Natural killer cell (primary cell): ENCODE data around the gene VWA3B. TPM values are rescaled to one million over a fixed set of nuclear protein-coding genes. Genes with fewer than 3 reads are reported as not detected.
A peak's percentile ranks its signal among the peaks of the same experiment; 100 is the strongest.
"Not testable (repeated sequence)": the region's sequence is repeated elsewhere in the genome, so short reads cannot be mapped to it uniquely, and the experiment has no call there.

Experiments used
- ATAC-seq, 3 donors: fragments of 150-1000 bp in 2 of 3; fragments of 200-7000 bp in 1 of 3; cut with Tn5 transposase; 1 replicate in 1 of 3; 2 replicates in 2 of 3; pipeline ENCODE4 v1.10.0; 2021; ENCODE audit warnings: mild to moderate bottlenecking in 2 of 3, moderate library complexity in 2 of 3
- DNase-seq, 2 donors: peaks; one replicate each; pipeline versions ENCODE4 v3.0.0 to v3.0.0-alpha.2; 2013 to 2021; ENCODE audit warnings: mixed read lengths in 1 of 2
- H3K27ac ChIP-seq: one replicate; pipeline ENCODE4 v1.5.1; 2013; ENCODE audit warnings: mild to moderate bottlenecking, low read length
- H3K27me3 ChIP-seq: one replicate; pipeline ENCODE4 v1.6.1; 2013; ENCODE audit warnings: low read length; ENCODE audit not compliant: control insufficient read depth, insufficient read depth
- H3K36me3 ChIP-seq: one replicate; pipeline ENCODE4 v1.6.1; 2013; ENCODE audit warnings: low read length; ENCODE audit not compliant: control insufficient read depth, insufficient read depth
- H3K4me1 ChIP-seq: one replicate; pipeline ENCODE4 v1.6.1; 2013; ENCODE audit warnings: low read length; ENCODE audit not compliant: control insufficient read depth, insufficient read depth
- H3K4me3 ChIP-seq: one replicate; pipeline ENCODE4 v1.5.1; 2013; ENCODE audit warnings: low read length
- H3K9me3 ChIP-seq: one replicate; pipeline ENCODE4 v1.6.1; 2013; ENCODE audit warnings: low read length; ENCODE audit not compliant: control insufficient read depth, insufficient read depth
- H3K27ac Mint-ChIP-seq, 2 donors: one replicate each; pipeline ENCODE4 v1.8.0; 2022; ENCODE audit warnings: mild to moderate bottlenecking in 2 of 2, mixed read lengths in 2 of 2, moderate library complexity in 1 of 2
- H3K27me3 Mint-ChIP-seq, 2 donors: one replicate each; pipeline ENCODE4 v1.8.0; 2022; ENCODE audit warnings: low read depth in 2 of 2, mixed read lengths in 2 of 2
- H3K36me3 Mint-ChIP-seq: one replicate; pipeline ENCODE4 v1.8.0; 2022; ENCODE audit warnings: mixed read lengths
- H3K4me1 Mint-ChIP-seq, 2 donors: one replicate each; pipeline ENCODE4 v1.8.0; 2022; ENCODE audit warnings: mixed read lengths in 2 of 2
- H3K4me3 Mint-ChIP-seq: one replicate; pipeline ENCODE4 v1.8.0; 2022; ENCODE audit warnings: mild to moderate bottlenecking, moderate library complexity, mixed read lengths
- H3K9me3 Mint-ChIP-seq, 2 donors: one replicate each; pipeline ENCODE4 v1.8.0; 2022; ENCODE audit warnings: mixed read lengths in 2 of 2
- CTCF ChIP-seq: fragments of 200-600 bp; IDR thresholded peaks from one replicate; pipeline ENCODE4 v1.8.0; 2022; ENCODE audit warnings: antibody characterized with exemption
- WGBS: methylation state at CpG from one replicate; pipeline ENCODE4 v1.1.7; 2013; ENCODE audit warnings: missing lambda C conversion rate; ENCODE audit not compliant: insufficient coverage; 5-methylcytosine and 5-hydroxymethylcytosine counted together
- intact Hi-C: fragments of 100-400 bp; cut with micrococcal nuclease; formaldehyde crosslinking; loops from one replicate; pipeline ENCODE4 v1.14.2; 2022
- total RNA-seq, 4 donors: library from RNA; stranded (reverse); fragments of 120-200 nt in 1 of 4; gene quantifications; one replicate each; pipeline versions ENCODE4 v1.2.3 to v1.2.4, GENCODE V29; 2013 to 2022

Gene VWA3B
- total RNA-seq, 3 donors from 2014 or later (not counting 1 experiment from before 2014, with no cell fraction given), result not detected

GRCh38 chr2:98145070-98145469 lies 58.1 kb downstream of the VWA3B start:
- no peak overlapping the region for H3K27ac Mint-ChIP-seq
- ATAC-seq, result no peak
- WGBS, result 90% methylated on average over 3 of the region's 3 CpGs
- TF ChIP-seq CTCF, result no peak
- Histone ChIP-seq H3K9me3 (no peaks in the 10 kb centered on the region), H3K4me3 (no peak overlapping the region), H3K4me1 (no peaks in the 10 kb centered on the region), H3K27ac (no peak overlapping the region), H3K27me3 (no peaks in the 10 kb centered on the region), H3K36me3 (no peaks in the 10 kb centered on the region)
- intact Hi-C loops, result no loop called here
- no peaks in the 10 kb centered on the region for H3K9me3 Mint-ChIP-seq
- no peaks in the 10 kb centered on the region for H3K36me3 Mint-ChIP-seq
- H3K27me3 Mint-ChIP-seq, result peaks cover 11% of the 10 kb centered on the region in 2 donors
- peaks cover 0 to 8% of the 10 kb centered on the region in 2 donors for H3K4me1 Mint-ChIP-seq
- DNase-seq, result no peak
- H3K4me3 Mint-ChIP-seq, result no peak overlapping the region

- H3K27me3 ChIP-seq, H3K9me3 Mint-ChIP-seq, H3K36me3 Mint-ChIP-seq, H3K4me1 ChIP-seq, H3K9me3 ChIP-seq, H3K4me3 ChIP-seq, H3K36me3 ChIP-seq, DNase-seq, H3K27ac ChIP-seq, ATAC-seq, H3K4me1 Mint-ChIP-seq, H3K4me3 Mint-ChIP-seq, H3K27ac Mint-ChIP-seq, intact Hi-C loops: not testable (repeated sequence)
- WGBS, result 100% methylated on average over 1 of the region's 1 CpG
- peaks cover 11% of the 10 kb centered on the region in 2 donors for H3K27me3 Mint-ChIP-seq
Measured at GRCh38 chr2:98147900-98148299, 60.9 kb downstream of the VWA3B start.

- intact Hi-C loops, result no loop called here
- H3K4me1 Mint-ChIP-seq, result peaks cover 0 to 8% of the 10 kb centered on the region in 2 donors
- Histone ChIP-seq H3K9me3 (no peaks in the 10 kb centered on the region), H3K36me3 (no peaks in the 10 kb centered on the region), H3K4me1 (no peaks in the 10 kb centered on the region), H3K27ac (no peak overlapping the region), H3K27me3 (no peaks in the 10 kb centered on the region), H3K4me3 (no peak overlapping the region)
- no peaks in the 10 kb centered on the region for H3K9me3 Mint-ChIP-seq
- no peak for DNase-seq
- peaks cover 11% of the 10 kb centered on the region in 2 donors for H3K27me3 Mint-ChIP-seq
- no peak for ATAC-seq
- H3K36me3 Mint-ChIP-seq, result no peaks in the 10 kb centered on the region
- 92% methylated on average over 3 of the region's 3 CpGs for WGBS
- peak overlapping the region; percentile 47 for H3K4me3 Mint-ChIP-seq
- H3K27ac Mint-ChIP-seq, result no peak overlapping the region
- no peak for TF ChIP-seq CTCF
Measured at GRCh38 chr2:98148595-98149332, 61.8 kb downstream of the VWA3B start.

GRCh38 chr2:98149333-98149697 lies 62.3 kb downstream of the VWA3B start:
- WGBS, result 40% methylated on average over 4 of the region's 4 CpGs
- no peaks in the 10 kb centered on the region for H3K9me3 Mint-ChIP-seq
- H3K27ac ChIP-seq, result no peak overlapping the region
- no peak for TF ChIP-seq CTCF
- DNase-seq (peak in 1 of 2 donors; percentile 49), ATAC-seq (peak; percentile 39 to 86 (median 55))
- intact Hi-C loops, result no loop called here
- H3K4me1 Mint-ChIP-seq, result peaks cover 0 to 8% of the 10 kb centered on the region in 2 donors
- no peak overlapping the region for H3K4me3 ChIP-seq
- no peak overlapping the region for H3K27ac Mint-ChIP-seq
- no peaks in the 10 kb centered on the region for H3K9me3 ChIP-seq
- H3K4me1 ChIP-seq, result no peaks in the 10 kb centered on the region
- peaks cover 11% of the 10 kb centered on the region in 2 donors for H3K27me3 Mint-ChIP-seq
- H3K36me3 Mint-ChIP-seq, result no peaks in the 10 kb centered on the region
- no peaks in the 10 kb centered on the region for H3K36me3 ChIP-seq
- H3K4me3 Mint-ChIP-seq, result peak overlapping the region; percentile 47
- H3K27me3 ChIP-seq, result no peaks in the 10 kb centered on the region
